ENCODE measurements around the gene LTBR. TPM values are rescaled to one million over a fixed set of nuclear protein-coding genes. Genes with fewer than 3 reads are reported as not detected.

LTBR gene
- total and polyA plus RNA-seq, 2 of the 4 experiments (the other 2 are of a cell fraction) = 19.7 to 62.5 TPM

GRCh38 chr12:6416596-6416995 is 32.6 kb downstream of the LTBR start:
- H2AK5ac ChIP-seq (ENCODE audit: low read depth, low read length) = no peak overlapping the region
- H3K9me1 ChIP-seq (ENCODE audit: insufficient read depth, low read length) = peaks cover 10% of the 10 kb centered on the region; the same call in 1 of the 2 replicates
- no peaks in the 10 kb centered on the region for H3K9me3 ChIP-seq (ENCODE audit: control insufficient read depth, insufficient read depth, low read length)
- H3K9ac ChIP-seq (ENCODE audit: low read depth, low read length) = no peak overlapping the region
- CTCF ChIA-PET = no interaction called here
- H2BK15ac ChIP-seq (ENCODE audit: low read depth, low read length) = no peak overlapping the region
- no peak overlapping the region for H2AK9ac ChIP-seq (replicated peaks; ENCODE audit: low read depth, low read length, poor library complexity)
- WGBS, 2 experiments (ENCODE audit: extremely low coverage in 2 of 2, insufficient read length in 1 of 2) = 84% methylated on average over 3 of the region's 3 CpGs; no CpG with 5 or more reads in 1 of the 2 experiments
- H3K4me1 ChIP-seq (ENCODE audit: control insufficient read depth, insufficient read depth, low read length) = no peaks in the 10 kb centered on the region
- H3K23ac ChIP-seq (ENCODE audit: low read depth, low read length) = no peak overlapping the region
- no peaks in the 10 kb centered on the region for H3K36me3 ChIP-seq (ENCODE audit: control insufficient read depth, insufficient read depth, low read length)
- POLR2A ChIA-PET (ENCODE audit: unreplicated experiment) = no interaction called here
- no peaks in the 10 kb centered on the region for H3K27me3 ChIP-seq (ENCODE audit: control insufficient read depth, insufficient read depth, low read length)
- H2AFZ ChIP-seq (replicated peaks; ENCODE audit: low read length, poor library complexity) = no peak overlapping the region
- no peak overlapping the region for H3K27ac ChIP-seq (ENCODE audit: insufficient read depth, low read length)
- no peak overlapping the region for H3K4me3 ChIP-seq (ENCODE audit: insufficient read depth, low read depth, low read length)
- dilution Hi-C loops (cut with HindIII; ENCODE audit: low sequenced_read_pairs, unreplicated experiment) = no loop called here
- TF ChIP-seq CHD1 (IDR thresholded peaks at IDR 0.05; ENCODE audit: low read depth, low read length) (no peak), NFE2L2 (IDR thresholded peaks at IDR 0.05; ENCODE audit: low read depth, low read length) (no peak), RFX5 (IDR thresholded peaks at IDR 0.05; ENCODE audit: low read depth, low read length) (no peak), BHLHE40 (IDR thresholded peaks at IDR 0.05; ENCODE audit: low read depth, low read length) (no peak), MAFK (IDR thresholded peaks at IDR 0.05; ENCODE audit: low read depth, low read length) (no peak), CEBPB (IDR thresholded peaks at IDR 0.05; ENCODE audit: low read depth, low read length) (no peak), USF2 (IDR thresholded peaks at IDR 0.05; ENCODE audit: low read depth, low read length) (no peak), CTCF (conservative IDR thresholded peaks at IDR 0.05; ENCODE audit: low read depth, low read length) (no peak), SMC3 (IDR thresholded peaks at IDR 0.05; ENCODE audit: low read depth, low read length) (no peak), MAZ (IDR thresholded peaks at IDR 0.05; ENCODE audit: borderline replicate concordance, low read depth, low read length) (no peak), RCOR1 (IDR thresholded peaks at IDR 0.05; ENCODE audit: insufficient replicate concordance, low read length) (no peak), POLR2A (IDR thresholded peaks at IDR 0.05; ENCODE audit: low read depth, low read length) (no peak), ELK1 (IDR thresholded peaks at IDR 0.05; ENCODE audit: borderline replicate concordance, low read depth, low read length) (no peak), RAD21 (IDR thresholded peaks at IDR 0.05; ENCODE audit: low read length) (no peak), MXI1 (IDR thresholded peaks at IDR 0.05; ENCODE audit: borderline replicate concordance, low read depth, low read length) (no peak), FOS (IDR thresholded peaks at IDR 0.05; ENCODE audit: low read depth, low read length) (no peak)
- ATAC-seq (ENCODE audit: low read depth) (no peak), DNase-seq (no peak)
- H3K56ac ChIP-seq (ENCODE audit: extremely low read depth, insufficient read depth, low read length) = no peak overlapping the region
- no peak overlapping the region for H3K4me2 ChIP-seq (ENCODE audit: low read depth, low read length)
- no peak overlapping the region for H2BK20ac ChIP-seq (ENCODE audit: low read depth, low read length)
- H4K8ac ChIP-seq (ENCODE audit: low read depth in 2 of 2, low read length in 2 of 2) = no peak overlapping the region
- H3K4ac ChIP-seq (ENCODE audit: low read depth, low read length) = no peak overlapping the region
- in situ Hi-C loops (cut with MboI; ENCODE audit: low sequenced_read_pairs) = no loop called here
- no peak overlapping the region for H4K5ac ChIP-seq (ENCODE audit: low read depth, low read length)
- no peak overlapping the region for H3K18ac ChIP-seq (ENCODE audit: low read depth, low read length)
- no TSS peak for BruUV-seq (replicated peaks)
- H2BK120ac ChIP-seq (ENCODE audit: low read depth, low read length) = no peak overlapping the region
- no peaks in the 10 kb centered on the region for H3K79me1 ChIP-seq (ENCODE audit: low read depth in 1 of 2, low read length in 2 of 2)
- H4K91ac ChIP-seq (ENCODE audit: insufficient read depth, low read depth, low read length) = no peak overlapping the region
- H4K20me1 ChIP-seq (ENCODE audit: insufficient read depth, low read length) = no peaks in the 10 kb centered on the region
- no peak overlapping the region for H3K14ac ChIP-seq (replicated peaks; ENCODE audit: low read depth, low read length)
- intact Hi-C loops (cut with micrococcal nuclease) = no loop called here
- H2BK5ac ChIP-seq (ENCODE audit: low read depth, low read length, poor library complexity, severe bottlenecking) = no peak overlapping the region
